ENCODE results near the gene TEKT2.

Gene TEKT2

GRCh38 chr1:36134031-36134430, 50.1 kb downstream of the TEKT2 start:
- DNase-seq: no peak

- no peak for DNase-seq
Measured at GRCh38 chr1:36134505-36135329, 50.8 kb downstream of the TEKT2 start.

- DNase-seq: no peak
Measured at GRCh38 chr1:36135330-36135667, 51.4 kb downstream of the TEKT2 start.

- DNase-seq: no peak
Measured at GRCh38 chr1:36135796-36136195, 51.9 kb downstream of the TEKT2 start.

GRCh38 chr1:36136535-36136934, 52.6 kb downstream of the TEKT2 start:
- no peak for DNase-seq

- no peak for DNase-seq
Measured at GRCh38 chr1:36137226-36137625, 53.3 kb downstream of the TEKT2 start.

GRCh38 chr1:36137776-36138175, 53.9 kb downstream of the TEKT2 start:
- no peak for DNase-seq

Measured in activated CD4-positive, alpha-beta T cell treated with anti-CD3 and anti-CD28 coated beads, Interleukin-2, amount 50 U/mL, for 4 hours (primary cell).